ENCODE measurements around the gene CFAP251.

GRCh38 chr12:121871467-121871866 is 46.9 kb upstream of the CFAP251 start:
- TF ChIP-seq CTCF (optimal IDR thresholded peaks at IDR 0.05 in 1 of 3, IDR thresholded peaks at IDR 0.05 in 1 of 3, conservative IDR thresholded peaks at IDR 0.05 in 1 of 3; ENCODE audit: extremely low read depth in 1 of 3, insufficient read depth in 2 of 3, low read length in 3 of 3) (no peak), EZH2 (IDR thresholded peaks at IDR 0.05; ENCODE audit: low read length) (no peak)
